Activated T-helper 17 cell treated with anti-CD3 and anti-CD28 coated beads, Interleukin-2, amount 50 U/mL, for 72 hours (primary cell): ENCODE data around the gene RNF149. TPM values are rescaled to one million over a fixed set of nuclear protein-coding genes. Genes with fewer than 3 reads are reported as not detected.
A peak's percentile ranks its signal among the peaks of the same experiment; 100 is the strongest.

ENCODE experiments used
- ATAC-seq: fragments of 150-1000 bp; cut with Tn5 transposase; replicated peaks from 2 replicates; pipeline ENCODE4 v1.10.0; 2021; ENCODE audit warnings: mild to moderate bottlenecking, moderate library complexity
- H3K27ac Mint-ChIP-seq: one replicate; pipeline ENCODE4 v1.8.0; 2022; ENCODE audit warnings: mixed read lengths
- H3K27me3 Mint-ChIP-seq: one replicate; pipeline ENCODE4 v1.8.0; 2022; ENCODE audit warnings: mixed read lengths
- H3K36me3 Mint-ChIP-seq: one replicate; pipeline ENCODE4 v1.8.0; 2022; ENCODE audit warnings: low read depth, mild to moderate bottlenecking, mixed read lengths
- H3K4me1 Mint-ChIP-seq: one replicate; pipeline ENCODE4 v1.8.0; 2022; ENCODE audit warnings: mixed read lengths
- H3K4me3 Mint-ChIP-seq: one replicate; pipeline ENCODE4 v1.8.0; 2022; ENCODE audit warnings: mild to moderate bottlenecking, mixed read lengths
- H3K9me3 Mint-ChIP-seq: one replicate; pipeline ENCODE4 v1.8.0; 2022; ENCODE audit warnings: mixed read lengths
- total RNA-seq, 2 donors: library from RNA; stranded (reverse); gene quantifications; one replicate each; pipeline ENCODE4 v1.2.3, GENCODE V29; 2022

RNF149 gene
- total RNA-seq, 2 donors from 2014 or later: 83.5 to 108 TPM

DNA sequence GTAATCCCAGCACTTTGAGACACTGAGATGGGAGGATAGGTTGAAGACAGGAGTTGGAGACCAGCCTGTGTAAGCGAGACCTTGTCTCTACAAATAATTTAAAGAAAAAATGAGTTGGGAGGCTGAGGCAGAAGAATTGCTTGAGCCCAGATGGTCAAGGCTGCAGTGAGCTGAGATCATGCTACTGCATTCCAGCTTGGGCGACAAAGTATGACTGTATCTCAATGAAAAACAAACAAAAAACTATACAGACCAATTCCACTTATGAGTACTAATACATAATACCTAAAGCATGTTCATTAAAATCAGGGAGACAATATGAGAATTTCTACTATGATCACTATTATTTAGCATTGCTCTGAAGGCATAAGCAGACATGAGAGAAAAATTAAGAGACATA, 12.6 kb downstream of the RNF149 start:
- Mint-ChIP-seq H3K9me3 (no peaks in the 10 kb centered on the region), H3K4me1 (peaks cover 28% of the 10 kb centered on the region)
- no peak for ATAC-seq

GRCh38 chr2:101294861-101295260, 13.6 kb downstream of the RNF149 start:
- H3K4me1 Mint-ChIP-seq: peaks cover 24% of the 10 kb centered on the region
- H3K36me3 Mint-ChIP-seq: peaks cover 100% of the 10 kb centered on the region
- no peaks in the 10 kb centered on the region for H3K27me3 Mint-ChIP-seq
- no peaks in the 10 kb centered on the region for H3K9me3 Mint-ChIP-seq
- no peak overlapping the region for H3K4me3 Mint-ChIP-seq
- H3K27ac Mint-ChIP-seq: no peak overlapping the region
- ATAC-seq: no peak

More for the DNA sequence above, 12.6 kb downstream of the RNF149 start:
- H3K27me3 Mint-ChIP-seq: no peaks in the 10 kb centered on the region
- no peak overlapping the region for H3K27ac Mint-ChIP-seq
- peaks cover 100% of the 10 kb centered on the region for H3K36me3 Mint-ChIP-seq
- peak overlapping the region; percentile 39 for H3K4me3 Mint-ChIP-seq

GRCh38 chr2:101293544-101293943, 15.0 kb downstream of the RNF149 start:
- Mint-ChIP-seq H3K4me1 (peaks cover 15% of the 10 kb centered on the region), H3K27me3 (no peaks in the 10 kb centered on the region), H3K4me3 (no peak overlapping the region), H3K27ac (no peak overlapping the region), H3K9me3 (no peaks in the 10 kb centered on the region), H3K36me3 (peaks cover 94% of the 10 kb centered on the region)
- ATAC-seq: no peak

GRCh38 chr2:101291973-101292372, 16.5 kb downstream of the RNF149 start:
- H3K4me1 Mint-ChIP-seq: peaks cover 8% of the 10 kb centered on the region
- H3K4me3 Mint-ChIP-seq: no peak overlapping the region
- peaks cover 94% of the 10 kb centered on the region for H3K36me3 Mint-ChIP-seq
- no peaks in the 10 kb centered on the region for H3K9me3 Mint-ChIP-seq
- ATAC-seq: no peak
- no peaks in the 10 kb centered on the region for H3K27me3 Mint-ChIP-seq
- no peak overlapping the region for H3K27ac Mint-ChIP-seq

DNA sequence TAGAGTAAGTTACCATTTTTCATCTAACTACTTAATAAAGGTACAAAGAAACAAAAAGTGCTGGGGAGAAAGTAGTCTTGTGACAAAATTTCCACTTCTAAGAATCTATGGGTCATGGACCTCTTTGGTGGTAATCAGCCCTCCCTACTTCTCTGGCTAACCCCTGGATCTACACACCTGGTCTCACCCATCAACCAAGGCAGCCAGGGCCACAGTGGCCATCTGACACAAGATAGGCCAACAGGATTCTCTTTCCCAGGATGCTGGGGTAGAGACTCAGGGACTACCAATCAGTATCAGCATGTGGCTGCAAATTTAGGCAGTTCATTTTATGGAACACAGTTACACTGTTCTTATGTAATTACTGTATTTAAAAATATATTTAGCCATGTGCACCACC, 17.8 kb downstream of the RNF149 start:
- peaks cover 94% of the 10 kb centered on the region for H3K36me3 Mint-ChIP-seq
- no peak overlapping the region for H3K27ac Mint-ChIP-seq
- ATAC-seq: no peak
- H3K4me3 Mint-ChIP-seq: no peak overlapping the region
- H3K4me1 Mint-ChIP-seq: peaks cover under 1% of the 10 kb centered on the region
- H3K27me3 Mint-ChIP-seq: no peaks in the 10 kb centered on the region
- H3K9me3 Mint-ChIP-seq: no peaks in the 10 kb centered on the region

GRCh38 chr2:101287303-101287702, 21.2 kb downstream of the RNF149 start:
- H3K4me3 Mint-ChIP-seq: no peak overlapping the region
- no peaks in the 10 kb centered on the region for H3K27me3 Mint-ChIP-seq
- no peaks in the 10 kb centered on the region for H3K9me3 Mint-ChIP-seq
- H3K36me3 Mint-ChIP-seq: peaks cover 94% of the 10 kb centered on the region
- no peak overlapping the region for H3K27ac Mint-ChIP-seq
- H3K4me1 Mint-ChIP-seq: peaks cover 7% of the 10 kb centered on the region
- no peak for ATAC-seq

- Mint-ChIP-seq H3K27me3 (no peaks in the 10 kb centered on the region), H3K4me1 (peaks cover 7% of the 10 kb centered on the region), H3K4me3 (no peak overlapping the region), H3K27ac (no peak overlapping the region), H3K9me3 (no peaks in the 10 kb centered on the region), H3K36me3 (peaks cover 94% of the 10 kb centered on the region)
- ATAC-seq: no peak
These were observed 21.8 kb downstream of the RNF149 start for GRCh38 chr2:101286684-101287083.

DNA sequence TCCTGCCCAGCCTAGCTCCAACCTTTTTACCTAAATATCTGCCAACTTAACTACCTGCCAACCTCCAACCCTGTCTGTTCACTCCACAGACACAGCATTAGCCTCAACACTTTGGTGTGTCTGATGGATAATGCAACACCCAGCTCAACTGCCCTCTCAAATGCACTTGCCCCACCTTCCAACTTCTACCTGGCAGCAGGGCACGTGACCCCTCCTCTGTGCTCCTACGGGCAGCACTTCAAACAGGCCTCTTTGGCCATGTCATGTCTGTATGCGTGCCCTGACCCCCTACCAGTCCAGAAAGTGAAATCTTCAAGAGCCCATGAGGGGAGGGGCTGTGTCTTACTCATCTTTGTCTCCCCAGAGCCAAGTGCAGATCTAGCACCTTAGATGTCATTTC, 25.5 kb downstream of the RNF149 start:
- H3K4me3 Mint-ChIP-seq: no peak overlapping the region
- no peaks in the 10 kb centered on the region for H3K9me3 Mint-ChIP-seq
- H3K27me3 Mint-ChIP-seq: no peaks in the 10 kb centered on the region
- peaks cover 100% of the 10 kb centered on the region for H3K36me3 Mint-ChIP-seq
- no peak for ATAC-seq
- peaks cover 7% of the 10 kb centered on the region for H3K4me1 Mint-ChIP-seq
- H3K27ac Mint-ChIP-seq: peak overlapping the region; percentile 70

- Mint-ChIP-seq H3K27me3 (no peaks in the 10 kb centered on the region), H3K36me3 (peaks cover 100% of the 10 kb centered on the region), H3K9me3 (no peaks in the 10 kb centered on the region), H3K4me3 (no peak overlapping the region), H3K4me1 (peaks cover 7% of the 10 kb centered on the region), H3K27ac (no peak overlapping the region)
- no peak for ATAC-seq
These were observed 27.0 kb downstream of the RNF149 start for GRCh38 chr2:101281482-101281881.

DNA sequence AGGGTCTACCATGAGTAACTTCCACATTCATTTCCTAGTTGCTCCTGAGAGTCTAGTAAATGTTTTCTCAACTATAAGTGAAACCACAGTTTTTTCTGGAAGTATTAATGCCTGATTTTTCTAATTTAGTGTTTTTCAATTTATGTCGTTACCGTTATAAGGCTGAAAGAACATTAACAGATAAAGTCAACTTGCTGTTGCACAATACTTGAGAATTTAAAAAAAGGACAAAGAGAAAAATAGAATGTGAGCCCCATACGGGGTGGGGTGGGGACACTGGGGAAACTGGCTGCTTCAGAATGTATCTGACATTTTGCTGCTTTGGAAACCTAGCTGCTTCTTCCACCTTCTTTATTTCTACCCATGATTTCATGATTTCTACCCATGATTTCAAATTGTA, 29.6 kb downstream of the RNF149 start:
- Mint-ChIP-seq H3K4me3 (no peak overlapping the region), H3K4me1 (peaks cover 10% of the 10 kb centered on the region), H3K9me3 (no peaks in the 10 kb centered on the region), H3K27ac (no peak overlapping the region), H3K27me3 (no peaks in the 10 kb centered on the region), H3K36me3 (peaks cover 98% of the 10 kb centered on the region)
- ATAC-seq: no peak

DNA sequence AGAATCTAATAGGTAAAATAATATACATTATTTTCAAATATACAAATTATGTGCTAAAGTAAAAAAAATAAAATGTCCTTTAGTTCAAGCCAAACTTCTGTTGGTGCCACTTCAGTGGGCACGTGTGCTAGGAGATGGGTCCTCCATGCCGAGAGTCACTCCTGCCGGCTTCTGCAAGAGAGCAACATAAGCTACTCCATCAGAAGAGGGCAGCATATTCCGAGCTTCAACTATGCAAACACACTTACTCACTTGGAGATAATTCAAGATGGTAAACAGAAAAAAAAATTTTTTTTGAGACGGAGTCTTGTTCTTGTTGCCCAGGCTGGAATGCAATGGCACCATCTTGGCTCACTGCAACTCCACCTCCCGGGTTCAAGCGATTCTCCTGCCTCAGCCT, 31.4 kb downstream of the RNF149 start:
- Mint-ChIP-seq H3K4me3 (no peak overlapping the region), H3K9me3 (no peaks in the 10 kb centered on the region), H3K36me3 (peaks cover 98% of the 10 kb centered on the region), H3K4me1 (peaks cover 15% of the 10 kb centered on the region), H3K27ac (no peak overlapping the region), H3K27me3 (no peaks in the 10 kb centered on the region)
- ATAC-seq: no peak

GRCh38 chr2:101274142-101274541, 34.4 kb downstream of the RNF149 start:
- Mint-ChIP-seq H3K4me1 (peaks cover 22% of the 10 kb centered on the region), H3K27me3 (no peaks in the 10 kb centered on the region), H3K36me3 (peaks cover 98% of the 10 kb centered on the region), H3K27ac (no peak overlapping the region), H3K9me3 (no peaks in the 10 kb centered on the region), H3K4me3 (peak overlapping the region; percentile 62)
- ATAC-seq: no peak

DNA sequence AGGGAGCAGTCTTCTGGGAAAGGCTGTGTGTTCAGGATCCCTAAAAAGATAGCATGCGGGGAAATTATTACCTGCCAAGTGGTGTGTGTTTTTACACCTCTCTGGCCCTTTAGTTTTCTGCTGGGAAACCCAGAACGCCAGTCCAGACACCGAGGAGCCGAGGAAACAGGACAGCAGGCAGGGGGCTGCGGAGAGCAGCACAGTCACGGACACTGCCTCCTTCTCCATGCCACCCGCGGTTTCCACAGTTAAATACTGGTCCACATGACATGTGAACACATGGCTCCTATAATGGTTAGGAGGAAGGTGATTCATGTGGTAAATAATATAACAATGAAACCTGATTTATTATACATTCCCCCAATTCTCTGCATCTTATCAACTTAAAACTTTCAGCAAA, 35.4 kb downstream of the RNF149 start:
- Mint-ChIP-seq H3K4me1 (peaks cover 25% of the 10 kb centered on the region), H3K27me3 (no peaks in the 10 kb centered on the region), H3K9me3 (no peaks in the 10 kb centered on the region), H3K4me3 (peak overlapping the region; percentile 62), H3K27ac (peak overlapping the region; percentile 83), H3K36me3 (peaks cover 98% of the 10 kb centered on the region)
- no peak for ATAC-seq

- Mint-ChIP-seq H3K9me3 (no peaks in the 10 kb centered on the region), H3K36me3 (peaks cover 98% of the 10 kb centered on the region), H3K4me3 (peak overlapping the region; percentile 62), H3K27me3 (no peaks in the 10 kb centered on the region), H3K27ac (peak overlapping the region; percentile 83), H3K4me1 (peaks cover 32% of the 10 kb centered on the region)
- ATAC-seq: peak; percentile 98
These were observed 36.3 kb downstream of the RNF149 start for GRCh38 chr2:101272045-101272784.

DNA sequence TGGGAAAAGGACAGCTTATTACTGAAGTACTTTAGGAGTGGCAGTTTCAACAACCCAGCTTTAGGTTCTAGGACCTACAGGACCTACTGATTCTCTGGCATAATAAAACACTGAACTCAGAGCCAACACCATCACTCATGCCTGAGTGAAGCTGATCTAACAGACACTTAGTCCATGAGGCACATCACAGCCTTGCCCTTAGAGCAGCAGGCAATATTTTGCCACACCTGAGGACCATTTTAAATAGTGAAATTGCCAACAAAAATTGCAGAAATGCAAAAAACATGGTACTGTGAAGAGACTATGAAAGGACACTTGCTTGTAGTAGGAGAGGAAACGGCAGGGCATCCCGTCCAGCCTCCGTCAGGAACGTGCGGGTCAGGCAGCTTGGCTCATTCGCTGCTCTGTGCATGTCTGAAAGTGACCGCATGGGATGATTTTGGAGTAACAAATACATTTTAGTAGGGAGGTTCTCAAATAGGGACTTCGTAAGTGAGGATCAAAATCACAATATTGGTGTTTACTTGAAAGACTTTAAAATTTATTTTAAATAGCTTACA, 37.7 kb downstream of the RNF149 start:
- Mint-ChIP-seq H3K9me3 (no peaks in the 10 kb centered on the region), H3K36me3 (peaks cover 98% of the 10 kb centered on the region), H3K27me3 (no peaks in the 10 kb centered on the region), H3K4me1 (peaks cover 32% of the 10 kb centered on the region), H3K27ac (no peak overlapping the region), H3K4me3 (no peak overlapping the region)
- no peak for ATAC-seq
